Measurements from ENCODE around the gene CPB2.

DNA sequence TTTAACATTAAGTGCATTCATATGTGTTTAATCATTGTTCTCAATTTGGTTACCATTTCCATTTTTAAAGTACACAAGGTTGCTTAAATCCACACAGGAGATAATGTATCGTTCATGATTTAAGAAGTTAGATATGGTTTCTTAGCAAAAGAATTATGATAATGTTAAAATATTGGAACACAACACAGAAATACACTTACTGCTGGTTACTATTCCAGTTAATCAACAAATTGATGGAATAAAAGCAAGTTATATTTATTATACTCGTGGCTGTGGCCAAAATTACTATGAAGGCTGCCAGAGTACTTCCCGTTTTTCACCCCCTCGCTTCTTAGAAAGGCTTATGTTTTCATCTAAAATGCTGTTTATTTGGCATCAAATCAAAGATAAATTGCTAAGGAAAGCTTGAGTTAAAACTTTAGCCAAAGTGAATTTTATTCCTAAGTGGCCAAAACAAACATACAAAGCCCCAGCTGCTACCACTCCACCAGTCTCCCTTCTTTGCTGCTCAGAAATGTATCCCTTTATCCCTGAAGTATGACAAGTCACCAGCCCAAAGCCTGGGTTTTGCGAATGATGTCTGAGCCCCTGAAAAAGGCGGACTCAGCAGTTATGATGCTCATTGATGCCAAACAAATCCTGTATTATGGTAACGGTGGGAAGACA lies 49.4 kb upstream of the CPB2 start:
- TF ChIP-seq, protein P1, sequence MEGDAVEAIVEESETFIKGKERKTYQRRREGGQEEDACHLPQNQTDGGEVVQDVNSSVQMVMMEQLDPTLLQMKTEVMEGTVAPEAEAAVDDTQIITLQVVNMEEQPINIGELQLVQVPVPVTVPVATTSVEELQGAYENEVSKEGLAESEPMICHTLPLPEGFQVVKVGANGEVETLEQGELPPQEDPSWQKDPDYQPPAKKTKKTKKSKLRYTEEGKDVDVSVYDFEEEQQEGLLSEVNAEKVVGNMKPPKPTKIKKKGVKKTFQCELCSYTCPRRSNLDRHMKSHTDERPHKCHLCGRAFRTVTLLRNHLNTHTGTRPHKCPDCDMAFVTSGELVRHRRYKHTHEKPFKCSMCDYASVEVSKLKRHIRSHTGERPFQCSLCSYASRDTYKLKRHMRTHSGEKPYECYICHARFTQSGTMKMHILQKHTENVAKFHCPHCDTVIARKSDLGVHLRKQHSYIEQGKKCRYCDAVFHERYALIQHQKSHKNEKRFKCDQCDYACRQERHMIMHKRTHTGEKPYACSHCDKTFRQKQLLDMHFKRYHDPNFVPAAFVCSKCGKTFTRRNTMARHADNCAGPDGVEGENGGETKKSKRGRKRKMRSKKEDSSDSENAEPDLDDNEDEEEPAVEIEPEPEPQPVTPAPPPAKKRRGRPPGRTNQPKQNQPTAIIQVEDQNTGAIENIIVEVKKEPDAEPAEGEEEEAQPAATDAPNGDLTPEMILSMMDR (IDR thresholded peaks at IDR 0.05) = no peak
- no peak for TF ChIP-seq POLR2A (IDR thresholded peaks at IDR 0.05)
